DMS153 (cell line): Measurements from ENCODE around the gene GPC5.

Source experiments
- DNase-seq: peaks from one replicate; lab custom pipeline; 2025; lab: John Stamatoyannopoulos, UW

GPC5 gene

GRCh38 chr13:91464336-91464735 is 65.9 kb downstream of the GPC5 start:
- no peak for DNase-seq

- no peak for DNase-seq
These were observed 68.8 kb downstream of the GPC5 start for GRCh38 chr13:91467236-91467635.

- DNase-seq, result no peak
These were observed 69.9 kb downstream of the GPC5 start for GRCh38 chr13:91468301-91468700.

- DNase-seq, result no peak
These were observed 71.7 kb downstream of the GPC5 start for GRCh38 chr13:91470084-91470621.

GRCh38 chr13:91470681-91471080 is 72.3 kb downstream of the GPC5 start:
- no peak for DNase-seq

- no peak for DNase-seq
These were observed 84.0 kb downstream of the GPC5 start for GRCh38 chr13:91482427-91482826.

GRCh38 chr13:91491980-91492379 is 93.6 kb downstream of the GPC5 start:
- no peak for DNase-seq

- no peak for DNase-seq
These were observed 95.0 kb downstream of the GPC5 start for GRCh38 chr13:91493442-91493841.

- DNase-seq, result no peak
These were observed 99.9 kb downstream of the GPC5 start for GRCh38 chr13:91498298-91498697.

GRCh38 chr13:91504216-91504615 is 105.8 kb downstream of the GPC5 start:
- DNase-seq, result no peak

GRCh38 chr13:91506759-91507158 is 108.3 kb downstream of the GPC5 start:
- no peak for DNase-seq

- DNase-seq, result no peak
These were observed 111.6 kb downstream of the GPC5 start for GRCh38 chr13:91510058-91510457.

- no peak for DNase-seq
These were observed 115.4 kb downstream of the GPC5 start for GRCh38 chr13:91513790-91514189.

GRCh38 chr13:91516799-91517198 is 118.4 kb downstream of the GPC5 start:
- DNase-seq, result no peak

GRCh38 chr13:91520952-91521351 is 122.5 kb downstream of the GPC5 start:
- no peak for DNase-seq

GRCh38 chr13:91523116-91523515 is 124.7 kb downstream of the GPC5 start:
- no peak for DNase-seq

- no peak for DNase-seq
These were observed 128.2 kb downstream of the GPC5 start for GRCh38 chr13:91526543-91527033.

GRCh38 chr13:91529739-91530482 is 131.5 kb downstream of the GPC5 start:
- DNase-seq, result no peak

GRCh38 chr13:91531646-91532045 is 133.2 kb downstream of the GPC5 start:
- DNase-seq, result no peak

- DNase-seq, result no peak
These were observed 134.9 kb downstream of the GPC5 start for GRCh38 chr13:91533354-91533753.

- no peak for DNase-seq
These were observed 136.6 kb downstream of the GPC5 start for GRCh38 chr13:91534996-91535395.

GRCh38 chr13:91537376-91537775 is 139.0 kb downstream of the GPC5 start:
- DNase-seq, result no peak

- no peak for DNase-seq
These were observed 141.1 kb downstream of the GPC5 start for GRCh38 chr13:91539286-91540157.
